Activated T-helper 1 cell treated with anti-CD3 and anti-CD28 coated beads, Interleukin-12 subunit alpha, Interleukin-12 subunit beta, Interleukin-2, Interleukin-4 antibody, amounts not matched to agents 30 ng/mL and 10 ng/mL and 1 ng/mL, durations not matched to agents 14 hours and 24 hours and 36 hours (primary cell): Measurements from ENCODE around the gene SSTR4. TPM values are rescaled to one million over a fixed set of nuclear protein-coding genes. Genes with fewer than 3 reads are reported as not detected.
"Not testable (repeated sequence)": the region's sequence is repeated elsewhere in the genome, so short reads cannot be mapped to it uniquely, and the experiment has no call there.

Experiments
- DNase-seq: peaks from one replicate; pipeline ENCODE4 v3.0.0; 2021; ENCODE audit warnings: low spot score
- H3K27ac Mint-ChIP-seq: one replicate; pipeline ENCODE4 v1.8.0; 2021; ENCODE audit warnings: mild to moderate bottlenecking, mixed read lengths
- H3K27me3 Mint-ChIP-seq: one replicate; pipeline ENCODE4 v1.8.0; 2022; ENCODE audit warnings: mild to moderate bottlenecking, moderate library complexity, mixed read lengths; ENCODE audit not compliant: insufficient read depth
- H3K36me3 Mint-ChIP-seq: one replicate; pipeline ENCODE4 v1.8.0; 2021; ENCODE audit warnings: low read depth, mixed read lengths
- H3K4me1 Mint-ChIP-seq: one replicate; pipeline ENCODE4 v1.8.0; 2021; ENCODE audit warnings: low read depth, mixed read lengths
- H3K4me3 Mint-ChIP-seq: one replicate; pipeline ENCODE4 v1.8.0; 2021; ENCODE audit warnings: mild to moderate bottlenecking, moderate library complexity, mixed read lengths
- H3K9me3 Mint-ChIP-seq: one replicate; pipeline ENCODE4 v1.8.0; 2021; ENCODE audit warnings: mixed read lengths
- intact Hi-C: fragments of 100-400 bp; cut with micrococcal nuclease; formaldehyde crosslinking; loops from one replicate; pipeline ENCODE4 v1.15.1; 2024
- total RNA-seq: library from RNA; stranded (reverse); gene quantifications from 2 replicates; pipeline ENCODE4 v1.2.3, GENCODE V29; 2022

The SSTR4 gene, protein sequence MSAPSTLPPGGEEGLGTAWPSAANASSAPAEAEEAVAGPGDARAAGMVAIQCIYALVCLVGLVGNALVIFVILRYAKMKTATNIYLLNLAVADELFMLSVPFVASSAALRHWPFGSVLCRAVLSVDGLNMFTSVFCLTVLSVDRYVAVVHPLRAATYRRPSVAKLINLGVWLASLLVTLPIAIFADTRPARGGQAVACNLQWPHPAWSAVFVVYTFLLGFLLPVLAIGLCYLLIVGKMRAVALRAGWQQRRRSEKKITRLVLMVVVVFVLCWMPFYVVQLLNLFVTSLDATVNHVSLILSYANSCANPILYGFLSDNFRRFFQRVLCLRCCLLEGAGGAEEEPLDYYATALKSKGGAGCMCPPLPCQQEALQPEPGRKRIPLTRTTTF
- total RNA-seq = not detected in 2 replicates

DNA sequence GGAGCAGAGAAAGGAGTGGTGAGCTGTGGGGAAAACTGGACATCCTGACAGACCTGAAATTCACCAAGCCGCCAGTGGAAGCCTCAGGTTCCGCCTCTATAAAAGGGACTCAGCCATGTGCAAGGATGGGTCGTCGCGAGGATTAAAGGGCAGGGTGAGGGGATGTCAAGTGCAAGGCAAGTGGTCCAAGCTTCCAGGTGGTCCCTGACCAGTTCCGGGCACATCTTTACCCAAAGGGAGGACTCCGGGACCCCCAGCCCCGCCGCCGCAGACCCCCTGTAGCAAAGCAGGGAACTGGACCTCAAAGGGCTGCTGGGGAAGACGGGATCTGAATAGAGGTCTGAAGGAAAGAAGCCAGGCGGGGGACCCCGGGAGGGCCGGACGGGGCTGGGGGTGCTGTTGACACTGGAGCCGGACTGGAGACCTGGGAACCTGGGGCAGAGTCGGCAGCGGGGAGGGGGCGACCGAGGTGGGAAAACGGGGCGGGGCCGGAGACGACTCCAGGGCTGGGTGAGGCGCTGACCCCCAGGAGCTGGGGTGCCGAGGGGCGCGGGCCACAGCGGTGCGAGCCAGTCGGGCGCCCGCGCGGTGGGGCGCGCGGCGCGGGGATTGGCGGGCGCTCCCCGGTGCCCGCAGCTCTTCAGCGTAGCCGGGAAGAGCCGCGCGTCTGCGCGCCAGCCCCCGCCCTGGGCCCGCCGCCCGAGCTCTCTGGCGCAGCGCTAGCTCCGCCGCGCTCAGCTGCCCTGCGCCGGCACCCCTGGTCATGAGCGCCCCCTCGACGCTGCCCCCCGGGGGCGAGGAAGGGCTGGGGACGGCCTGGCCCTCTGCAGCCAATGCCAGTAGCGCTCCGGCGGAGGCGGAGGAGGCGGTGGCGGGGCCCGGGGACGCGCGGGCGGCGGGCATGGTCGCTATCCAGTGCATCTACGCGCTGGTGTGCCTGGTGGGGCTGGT is at the start of gene SSTR4:
Gene SSTR4 (plus strand): TSS at position 592 of the 951 bp plus-strand sequence. CDS start 172 bp downstream, at position 764.
- DNase-seq = no peak
- H3K4me3 Mint-ChIP-seq = no peak within 1 kb of the TSS
- H3K9me3 Mint-ChIP-seq = no peaks in the 10 kb centered on the region
- H3K4me1 Mint-ChIP-seq = no peaks in the 10 kb centered on the region
- intact Hi-C loops = no loop called here
- H3K27me3 Mint-ChIP-seq = peaks cover 14% of the 10 kb centered on the region
- no peaks in the 10 kb centered on the region for H3K36me3 Mint-ChIP-seq
- H3K27ac Mint-ChIP-seq = no peak within 1 kb of the TSS

DNA sequence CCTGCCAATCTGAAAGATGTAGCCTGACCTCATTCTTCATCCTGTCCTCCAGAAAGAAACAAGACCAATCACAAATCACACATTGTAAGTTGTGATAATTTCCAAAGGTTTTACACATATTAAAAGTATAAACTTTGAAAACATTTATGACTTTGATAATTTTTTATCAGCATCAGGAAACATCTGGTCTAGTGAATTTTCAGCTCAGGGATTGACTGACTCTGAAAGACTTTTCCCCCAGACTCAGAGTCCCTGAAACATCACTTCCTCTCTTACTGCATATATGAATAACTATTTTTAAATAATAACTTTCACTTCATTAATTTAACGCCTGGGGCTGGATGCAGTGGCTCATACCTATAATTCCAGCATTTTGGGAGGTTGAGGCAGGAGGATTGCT is 48.5 kb upstream of the SSTR4 start:
- H3K4me3 Mint-ChIP-seq = no peak overlapping the region
- H3K4me1 Mint-ChIP-seq = no peaks in the 10 kb centered on the region
- H3K27me3 Mint-ChIP-seq = no peaks in the 10 kb centered on the region
- no peak for DNase-seq
- H3K36me3 Mint-ChIP-seq = no peaks in the 10 kb centered on the region
- intact Hi-C loops = no loop called here
- peaks cover 5% of the 10 kb centered on the region for H3K9me3 Mint-ChIP-seq
- no peak overlapping the region for H3K27ac Mint-ChIP-seq

DNA sequence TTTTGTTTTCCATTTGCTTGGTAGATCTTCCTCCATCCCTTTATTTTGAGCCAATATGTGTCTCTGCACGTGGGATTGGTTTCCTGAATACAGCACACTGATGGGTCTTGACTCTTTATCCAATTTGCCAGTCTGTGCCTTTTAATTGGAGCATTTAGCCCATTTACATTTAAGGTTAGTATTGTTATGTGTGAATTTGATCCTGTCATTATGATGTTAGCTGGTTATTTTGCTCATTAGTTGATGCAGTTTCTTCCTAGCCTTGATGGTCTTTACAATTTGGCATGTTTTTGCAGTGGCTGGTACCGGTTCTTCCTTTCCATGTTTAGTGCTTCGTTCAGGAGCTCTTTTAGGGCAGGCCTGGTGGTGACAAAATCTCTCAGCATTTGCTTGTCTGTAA is 43.7 kb upstream of the SSTR4 start:
- not testable (repeated sequence) for H3K27me3 Mint-ChIP-seq, H3K9me3 Mint-ChIP-seq

DNA sequence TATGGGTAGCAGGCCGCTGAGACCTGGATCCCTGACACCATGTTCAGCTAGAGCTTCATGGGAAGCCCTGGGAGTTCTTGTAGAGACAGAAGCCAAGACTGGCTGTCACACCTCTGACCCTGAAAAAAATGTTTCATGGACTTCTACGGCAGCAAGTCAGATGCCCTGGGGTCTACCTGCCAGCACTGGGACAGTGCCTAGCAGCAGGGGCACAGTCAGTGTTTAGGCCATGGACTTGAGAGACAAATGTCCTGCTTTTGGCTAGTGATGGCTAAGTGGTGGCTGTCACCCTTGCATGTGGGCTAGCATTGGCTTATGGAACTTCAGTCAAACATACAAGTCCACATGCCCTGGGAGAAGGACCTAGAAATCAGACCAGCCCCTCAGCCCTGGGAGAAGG is 41.3 kb upstream of the SSTR4 start:
- no peak overlapping the region for H3K4me3 Mint-ChIP-seq
- H3K9me3 Mint-ChIP-seq = no peaks in the 10 kb centered on the region
- H3K27me3 Mint-ChIP-seq = peaks cover 4% of the 10 kb centered on the region
- no peaks in the 10 kb centered on the region for H3K4me1 Mint-ChIP-seq
- intact Hi-C loops = no loop called here
- no peaks in the 10 kb centered on the region for H3K36me3 Mint-ChIP-seq
- no peak for DNase-seq
- H3K27ac Mint-ChIP-seq = no peak overlapping the region

More for the DNA sequence above, 43.7 kb upstream of the SSTR4 start:
- H3K4me1 Mint-ChIP-seq, H3K36me3 Mint-ChIP-seq, H3K27ac Mint-ChIP-seq, intact Hi-C loops, DNase-seq, H3K4me3 Mint-ChIP-seq: not testable (repeated sequence)

DNA sequence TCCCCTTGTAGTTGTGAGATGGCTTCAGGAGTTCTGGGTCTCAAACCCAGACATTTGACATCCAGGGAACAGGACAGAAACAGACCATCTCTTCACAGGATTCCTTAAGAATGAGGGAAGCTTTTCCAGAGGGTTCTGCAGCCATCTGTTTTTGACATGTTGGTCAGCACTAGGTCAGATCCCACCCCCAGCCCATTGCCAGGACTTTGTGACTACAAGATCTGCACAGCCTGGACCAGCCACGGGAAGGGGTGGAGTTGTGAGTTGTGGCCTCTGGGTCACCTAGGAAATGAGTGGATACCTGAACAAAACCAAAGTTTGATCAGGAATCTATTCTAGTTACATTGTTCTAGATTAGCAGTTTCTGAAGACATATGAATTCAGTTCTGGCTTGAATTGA is 39.2 kb upstream of the SSTR4 start:
- Mint-ChIP-seq H3K27me3 (peaks cover 4% of the 10 kb centered on the region), H3K4me1 (no peaks in the 10 kb centered on the region), H3K36me3 (no peaks in the 10 kb centered on the region), H3K9me3 (no peaks in the 10 kb centered on the region), H3K27ac (no peak overlapping the region), H3K4me3 (no peak overlapping the region)
- intact Hi-C loops = no loop called here
- DNase-seq = no peak

DNA sequence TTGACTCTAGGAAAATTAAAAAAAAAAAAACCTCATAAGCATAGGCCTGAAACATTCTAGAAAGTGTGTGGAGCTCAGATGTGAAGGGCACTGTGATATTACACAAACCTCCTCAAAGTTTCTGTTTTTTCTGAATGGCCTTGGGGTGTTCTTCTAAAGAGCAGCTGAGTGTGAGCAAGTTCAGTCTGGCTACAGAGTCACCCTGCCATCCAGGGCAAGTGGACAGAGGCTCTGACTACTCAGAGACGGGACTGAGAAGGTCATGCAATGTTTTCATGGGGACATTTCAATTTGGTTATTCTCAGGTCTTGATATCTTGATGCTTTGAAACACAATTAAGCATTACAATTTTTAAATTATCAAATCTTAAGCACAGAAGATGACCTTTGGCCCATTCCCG is 36.6 kb upstream of the SSTR4 start:
- no peak overlapping the region for H3K4me3 Mint-ChIP-seq
- no peaks in the 10 kb centered on the region for H3K4me1 Mint-ChIP-seq
- no peak overlapping the region for H3K27ac Mint-ChIP-seq
- no peak for DNase-seq
- intact Hi-C loops = no loop called here
- peaks cover 4% of the 10 kb centered on the region for H3K27me3 Mint-ChIP-seq
- H3K36me3 Mint-ChIP-seq = no peaks in the 10 kb centered on the region
- H3K9me3 Mint-ChIP-seq = no peaks in the 10 kb centered on the region

DNA sequence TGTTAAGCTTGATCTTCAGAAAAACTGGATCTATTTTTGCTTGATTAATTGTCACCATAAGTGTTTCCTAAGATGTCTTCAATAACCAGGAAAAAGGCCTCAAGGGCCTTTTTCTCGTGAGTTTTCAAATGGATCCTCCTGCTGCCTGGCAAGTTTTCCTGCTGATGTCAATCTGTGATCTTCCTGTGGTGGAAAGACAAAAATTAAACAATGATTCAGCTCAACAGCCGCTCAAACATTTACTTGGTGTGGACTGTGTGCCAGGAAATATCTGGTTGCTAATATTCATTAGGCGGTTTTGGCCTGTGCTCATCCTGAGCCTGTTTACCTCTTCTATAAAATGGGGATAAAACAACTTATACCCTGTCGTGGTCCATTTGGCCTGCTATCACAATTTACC is 35.4 kb upstream of the SSTR4 start:
- Mint-ChIP-seq H3K27ac (no peak overlapping the region), H3K36me3 (no peaks in the 10 kb centered on the region), H3K27me3 (peaks cover 4% of the 10 kb centered on the region), H3K9me3 (no peaks in the 10 kb centered on the region), H3K4me3 (no peak overlapping the region), H3K4me1 (no peaks in the 10 kb centered on the region)
- intact Hi-C loops = no loop called here
- no peak for DNase-seq

DNA sequence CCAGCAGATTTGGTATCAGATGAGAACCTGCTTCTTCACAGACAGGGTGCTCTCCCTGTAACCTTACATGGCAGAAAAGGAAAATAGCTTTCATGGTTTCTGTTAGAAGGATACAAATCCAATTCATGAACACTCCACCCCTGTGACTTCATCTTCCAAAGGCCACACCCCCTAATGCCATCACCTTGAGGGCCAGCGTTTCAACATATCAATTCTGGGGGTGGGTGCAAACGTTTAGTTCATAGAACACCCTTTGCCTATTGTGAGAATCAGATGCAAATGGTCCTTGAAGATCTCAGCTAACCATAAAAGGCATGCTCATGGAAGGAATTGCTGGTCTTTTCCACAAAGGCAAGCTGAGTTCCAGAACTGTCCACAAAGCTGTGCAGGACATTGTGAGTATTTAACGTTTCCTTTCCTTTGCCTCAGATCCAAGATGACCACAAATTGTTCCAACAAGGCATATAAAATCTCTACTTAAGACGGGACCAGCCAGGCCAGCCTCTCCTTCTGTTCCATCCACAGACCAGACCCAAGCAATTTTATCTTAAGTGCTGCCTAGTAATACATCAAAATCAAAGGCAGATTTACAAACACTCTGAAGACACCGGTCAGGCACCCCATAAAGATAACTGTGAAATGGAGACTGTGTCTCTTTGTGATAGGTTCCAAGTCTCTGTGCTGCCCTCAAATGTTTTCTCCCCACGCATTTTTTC is 34.7 kb upstream of the SSTR4 start:
- no peak overlapping the region for H3K4me3 Mint-ChIP-seq
- no peaks in the 10 kb centered on the region for H3K9me3 Mint-ChIP-seq
- no peak overlapping the region for H3K27ac Mint-ChIP-seq

DNA sequence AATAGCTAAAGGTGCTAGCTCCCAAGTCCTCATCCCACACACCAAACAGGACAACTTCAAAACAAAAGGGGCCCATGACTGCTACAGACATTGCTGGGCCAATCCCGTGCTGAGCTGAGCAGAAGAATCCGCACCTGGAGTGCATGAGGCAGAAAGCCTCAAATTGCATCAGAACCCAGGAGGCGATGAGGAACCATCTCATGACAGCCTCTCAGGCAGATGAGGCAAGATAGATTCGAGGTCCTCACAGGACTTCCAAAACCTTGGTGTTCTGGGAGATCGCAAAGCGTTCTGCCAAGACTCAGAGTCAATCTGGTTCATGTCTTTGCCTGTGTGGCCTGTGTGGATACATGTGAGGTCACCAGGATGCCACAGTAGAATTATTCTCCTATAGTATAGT is 32.8 kb upstream of the SSTR4 start:
- peaks cover 2% of the 10 kb centered on the region for H3K27me3 Mint-ChIP-seq
- DNase-seq = no peak
- no peaks in the 10 kb centered on the region for H3K4me1 Mint-ChIP-seq
- H3K4me3 Mint-ChIP-seq = no peak overlapping the region
- no peaks in the 10 kb centered on the region for H3K9me3 Mint-ChIP-seq
- intact Hi-C loops = no loop called here
- H3K36me3 Mint-ChIP-seq = no peaks in the 10 kb centered on the region
- H3K27ac Mint-ChIP-seq = no peak overlapping the region

More for the DNA sequence above, 34.7 kb upstream of the SSTR4 start:
- no peak for DNase-seq
- H3K4me1 Mint-ChIP-seq = no peaks in the 10 kb centered on the region
- intact Hi-C loops = no loop called here
- no peaks in the 10 kb centered on the region for H3K36me3 Mint-ChIP-seq
- H3K27me3 Mint-ChIP-seq = peaks cover 4% of the 10 kb centered on the region

DNA sequence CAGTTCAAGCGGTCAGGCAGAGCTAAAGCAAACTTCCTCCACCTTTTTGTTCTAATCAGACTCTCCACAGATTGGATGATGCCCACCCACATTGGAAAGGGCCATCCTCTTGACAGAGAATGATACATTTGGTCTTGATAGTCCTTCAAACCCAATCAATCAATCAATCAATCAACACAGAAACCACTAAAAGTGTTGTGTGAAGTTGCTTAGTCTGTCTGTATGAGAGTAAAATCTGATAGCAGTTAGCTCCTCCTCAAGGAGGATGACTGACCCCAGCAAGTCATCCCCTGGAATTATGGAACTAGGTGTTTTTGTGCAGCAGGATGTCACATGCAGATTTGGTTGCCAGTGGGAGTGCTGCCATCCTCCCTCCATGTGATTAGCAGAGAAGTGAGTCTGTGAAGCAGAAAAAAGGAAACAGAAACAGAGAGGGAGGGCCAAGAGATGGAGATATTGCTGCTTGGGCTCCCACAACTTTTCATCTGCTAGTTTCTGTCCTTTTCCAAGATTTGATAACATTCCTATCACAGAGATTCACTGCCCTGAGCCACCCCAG is 32.0 kb upstream of the SSTR4 start:
- no peaks in the 10 kb centered on the region for H3K36me3 Mint-ChIP-seq
- H3K27ac Mint-ChIP-seq = no peak overlapping the region
- intact Hi-C loops = no loop called here
- no peak overlapping the region for H3K4me3 Mint-ChIP-seq
- no peaks in the 10 kb centered on the region for H3K9me3 Mint-ChIP-seq
- H3K4me1 Mint-ChIP-seq = no peaks in the 10 kb centered on the region
- peaks cover 2% of the 10 kb centered on the region for H3K27me3 Mint-ChIP-seq
- DNase-seq = no peak

DNA sequence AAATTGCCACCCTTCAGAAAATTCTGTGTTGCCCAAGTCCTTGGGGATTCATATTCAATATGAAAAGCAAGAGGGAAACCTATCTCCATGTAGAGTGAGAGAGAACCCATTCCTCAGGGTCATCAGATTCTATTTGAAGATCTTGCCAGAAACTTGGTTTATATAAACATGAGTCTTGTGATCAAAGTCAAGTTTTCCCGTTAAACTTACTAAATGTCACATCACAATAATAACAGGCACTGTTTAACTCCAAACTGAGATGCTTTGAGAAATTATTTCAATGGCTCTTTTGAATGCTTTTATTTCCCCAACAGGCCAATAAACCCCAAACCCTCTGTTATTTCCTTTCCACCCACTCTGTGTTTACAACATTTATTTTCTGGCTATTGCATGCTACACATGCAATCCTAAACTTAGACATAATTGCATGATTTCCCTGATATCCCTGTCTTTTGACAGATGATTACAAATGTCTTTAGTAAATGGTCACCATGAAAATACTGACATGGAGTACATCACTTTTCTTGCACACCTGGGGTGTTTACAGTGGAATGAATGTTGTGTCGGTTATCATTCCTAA is 31.1 kb upstream of the SSTR4 start:
- no peak overlapping the region for H3K27ac Mint-ChIP-seq
- H3K36me3 Mint-ChIP-seq = no peaks in the 10 kb centered on the region
- intact Hi-C loops = no loop called here
- no peaks in the 10 kb centered on the region for H3K9me3 Mint-ChIP-seq
- peaks cover 2% of the 10 kb centered on the region for H3K27me3 Mint-ChIP-seq
- no peak overlapping the region for H3K4me3 Mint-ChIP-seq
- H3K4me1 Mint-ChIP-seq = no peaks in the 10 kb centered on the region
- no peak for DNase-seq

DNA sequence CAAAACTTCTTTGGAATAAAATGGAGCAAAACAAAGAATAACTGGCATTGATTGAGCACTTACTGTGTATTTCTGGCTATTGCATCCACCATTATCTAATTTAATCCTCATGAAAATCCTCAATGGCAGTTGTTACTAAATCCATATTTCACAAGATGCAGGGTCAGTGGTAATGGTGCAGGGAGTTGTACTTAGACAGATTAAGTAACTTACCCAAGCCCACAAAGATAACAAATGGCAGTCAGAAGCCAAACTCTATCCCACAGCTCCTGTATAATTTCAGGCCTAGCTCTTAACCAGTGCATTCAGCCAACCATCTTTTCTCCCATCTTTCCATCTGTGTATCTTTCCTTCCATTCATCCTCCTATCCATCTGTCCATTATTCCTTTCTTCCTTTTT is 29.3 kb upstream of the SSTR4 start:
- no peaks in the 10 kb centered on the region for H3K4me1 Mint-ChIP-seq
- intact Hi-C loops = no loop called here
- no peak overlapping the region for H3K27ac Mint-ChIP-seq
- H3K4me3 Mint-ChIP-seq = no peak overlapping the region
- no peak for DNase-seq
- H3K36me3 Mint-ChIP-seq = no peaks in the 10 kb centered on the region
- no peaks in the 10 kb centered on the region for H3K9me3 Mint-ChIP-seq
- H3K27me3 Mint-ChIP-seq = peaks cover 2% of the 10 kb centered on the region
